Upper lobe of right lung (tissue), 1 donor: ENCODE results near the gene PHTF2. TPM values are rescaled to one million over a fixed set of nuclear protein-coding genes. Genes with fewer than 3 reads are reported as not detected.

Source experiments
- ATAC-seq: fragments of 200-7000 bp; cut with Tn5 transposase; one replicate; pipeline ENCODE4 v1.9.1; 2020; ENCODE audit warnings: mild to moderate bottlenecking, moderate library complexity
- DNase-seq: peaks from one replicate; pipeline ENCODE4 v3.0.0-alpha.2; 2020
- H3K27ac ChIP-seq: fragments of 200-600 bp; one replicate; pipeline ENCODE4 v1.8.0; 2022
- H3K27me3 ChIP-seq: fragments of 200-600 bp; one replicate; pipeline ENCODE4 v1.8.0; 2022; ENCODE audit warnings: mild to moderate bottlenecking
- H3K36me3 ChIP-seq: fragments of 200-600 bp; one replicate; pipeline ENCODE4 v1.8.0; 2022
- H3K4me1 ChIP-seq: fragments of 200-600 bp; one replicate; pipeline ENCODE4 v1.8.0; 2022
- H3K4me3 ChIP-seq: fragments of 200-600 bp; one replicate; pipeline ENCODE4 v1.8.0; 2022; ENCODE audit warnings: mild to moderate bottlenecking
- H3K9me3 ChIP-seq: fragments of 200-600 bp; one replicate; pipeline ENCODE4 v1.8.0; 2022
- CTCF ChIP-seq: fragments of 200-600 bp; IDR thresholded peaks from one replicate; pipeline ENCODE4 v1.8.0; 2022; ENCODE audit warnings: antibody characterized with exemption
- intact Hi-C: fragments of 100-400 bp; cut with DNase I; formaldehyde crosslinking; loops from one replicate; pipeline ENCODE4 v1.11.0; 2022
- total RNA-seq: library from RNA; stranded (reverse); fragmentation: NEBNext Ultra II Directional; extraction: Animal tissue kit (Norgen Biotek cat#: 25700); gene quantifications from one replicate; pipeline ENCODE4 v1.2.1, GENCODE V29; 2021
- donor health status: DM: no; HTN: yes; CAD: no; lungs with severe emphysema.

The PHTF2 gene
- total RNA-seq, 1 donor from 2014 or later, result 14.4 TPM

- intact Hi-C loops, result no loop called here
- DNase-seq (no peak), ATAC-seq (no peak)
- Histone ChIP-seq H3K27me3 (no peaks in the 10 kb centered on the region), H3K4me1 (no peaks in the 10 kb centered on the region), H3K9me3 (peaks cover 8% of the 10 kb centered on the region), H3K27ac (no peak overlapping the region), H3K4me3 (no peak overlapping the region), H3K36me3 (no peaks in the 10 kb centered on the region)
- no peak for TF ChIP-seq CTCF
These were observed 13.1 kb downstream of the PHTF2 start for GRCh38 chr7:77811516-77812289.

GRCh38 chr7:77812290-77812685, 13.7 kb downstream of the PHTF2 start:
- no peak overlapping the region for H3K27ac ChIP-seq

DNA sequence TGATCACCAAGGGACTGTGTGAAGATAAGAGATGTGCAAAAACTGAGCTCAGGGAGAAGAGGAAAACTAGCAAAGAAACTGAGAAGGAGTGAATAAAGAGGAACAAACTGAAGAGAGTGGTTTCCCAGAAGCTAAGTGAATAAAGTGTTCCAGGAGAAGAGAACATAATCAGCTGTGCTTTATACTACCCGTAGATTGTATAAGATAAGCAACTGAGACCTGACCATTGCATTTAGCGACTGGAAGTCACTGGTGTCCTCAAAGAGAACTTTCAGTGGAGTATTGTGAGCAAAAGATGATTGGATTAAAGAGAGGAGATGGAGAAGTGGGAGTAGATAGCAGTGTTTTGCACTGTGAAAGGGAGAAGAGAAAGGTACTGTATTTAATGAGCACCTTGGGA, 14.6 kb downstream of the PHTF2 start:
- H3K36me3 ChIP-seq, result no peaks in the 10 kb centered on the region
- intact Hi-C loops, result no loop called here

More at GRCh38 chr7:77812290-77812685, 13.7 kb downstream of the PHTF2 start:
- no peak for TF ChIP-seq CTCF
- DNase-seq (no peak), ATAC-seq (no peak)
- peaks cover 2% of the 10 kb centered on the region for H3K9me3 ChIP-seq
- no peak overlapping the region for H3K4me3 ChIP-seq
- H3K36me3 ChIP-seq, result no peaks in the 10 kb centered on the region
- no peaks in the 10 kb centered on the region for H3K27me3 ChIP-seq
- intact Hi-C loops, result no loop called here
- no peaks in the 10 kb centered on the region for H3K4me1 ChIP-seq

GRCh38 chr7:77819021-77819420, 20.4 kb downstream of the PHTF2 start:
- no peak for ATAC-seq
- peaks cover 33% of the 10 kb centered on the region for H3K9me3 ChIP-seq
- intact Hi-C loops, result no loop called here
- H3K4me3 ChIP-seq, result no peak overlapping the region
- H3K36me3 ChIP-seq, result no peaks in the 10 kb centered on the region
- no peaks in the 10 kb centered on the region for H3K4me1 ChIP-seq
- H3K27ac ChIP-seq, result no peak overlapping the region
- TF ChIP-seq CTCF, result no peak
- no peaks in the 10 kb centered on the region for H3K27me3 ChIP-seq
- no peak for DNase-seq

More for the DNA sequence above, 14.6 kb downstream of the PHTF2 start:
- ATAC-seq (no peak), DNase-seq (no peak)
- no peak overlapping the region for H3K4me3 ChIP-seq
- H3K27me3 ChIP-seq, result no peaks in the 10 kb centered on the region
- TF ChIP-seq CTCF, result no peak
- no peak overlapping the region for H3K27ac ChIP-seq
- H3K9me3 ChIP-seq, result peaks cover 6% of the 10 kb centered on the region
- H3K4me1 ChIP-seq, result no peaks in the 10 kb centered on the region

DNA sequence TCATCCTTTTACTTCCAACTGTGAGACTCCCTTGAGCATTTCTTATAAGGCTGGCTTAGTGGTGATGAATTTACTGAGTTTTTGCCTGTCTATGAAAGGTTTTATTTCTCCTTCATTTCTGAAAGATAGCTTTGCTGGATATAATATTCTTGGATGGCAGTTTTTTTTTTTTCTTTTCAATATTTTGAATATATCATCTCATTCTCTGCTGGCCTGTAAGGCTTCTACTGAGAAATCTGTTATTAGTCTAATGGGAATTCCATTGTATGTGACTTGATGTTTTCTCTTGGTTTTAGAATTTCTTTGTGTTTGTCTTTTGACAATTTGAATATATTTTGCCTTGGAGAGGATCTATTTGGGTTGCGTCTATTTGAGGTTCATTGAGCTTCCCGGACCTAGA, 22.4 kb downstream of the PHTF2 start:
- no peaks in the 10 kb centered on the region for H3K4me1 ChIP-seq
- H3K4me3 ChIP-seq, result no peak overlapping the region
- H3K27ac ChIP-seq, result no peak overlapping the region
- intact Hi-C loops, result no loop called here
- ATAC-seq, result no peak
- peaks cover 33% of the 10 kb centered on the region for H3K9me3 ChIP-seq
- no peaks in the 10 kb centered on the region for H3K27me3 ChIP-seq
- DNase-seq, result no peak
- no peaks in the 10 kb centered on the region for H3K36me3 ChIP-seq
- no peak for TF ChIP-seq CTCF
